ENCODE results near the gene SOBP. TPM values are rescaled to one million over a fixed set of nuclear protein-coding genes. Genes with fewer than 3 reads are reported as not detected.

Gene SOBP
- total RNA-seq, 1 experiment from 2014 or later = 10.1 TPM

GRCh38 chr6:107495196-107495643 lies 5.3 kb downstream of the SOBP start (continued):
- no peak for TF ChIP-seq PREB (CRISPR knock-in tag; IDR thresholded peaks at IDR 0.05; ENCODE audit: borderline replicate concordance)

- ChIA-PET CTCF (no interaction called here), POLR2A (no interaction called here)
- Mint-ChIP-seq H3K27me3 (ENCODE audit: low read depth) (peaks cover under 1% of the 10 kb centered on the region; the same call in 1 of the 2 replicates), H3K4me1 (peaks cover 22% of the 10 kb centered on the region), H3K36me3 (no peaks in the 10 kb centered on the region), H3K27ac (no peak overlapping the region), H3K4me3 (no peak overlapping the region), H3K9me3 (peaks cover 2% of the 10 kb centered on the region; the same call in 1 of the 2 replicates)
- ATAC-seq = no peak
- no peak for TF ChIP-seq NFE2L1 (CRISPR knock-in tag; IDR thresholded peaks at IDR 0.05)
- no peak for TF ChIP-seq FOXK1 (CRISPR knock-in tag; IDR thresholded peaks at IDR 0.05)
- DNase-seq (ENCODE audit: low spot score) = no peak
Measured at GRCh38 chr6:107495971-107496370, 6.1 kb downstream of the SOBP start.

GRCh38 chr6:107496892-107497684 lies 7.2 kb downstream of the SOBP start:
- ATAC-seq = no peak
- CTCF ChIA-PET = no interaction called here
- no peaks in the 10 kb centered on the region for H3K36me3 Mint-ChIP-seq
- no peak for DNase-seq (ENCODE audit: low spot score)
- POLR2A ChIA-PET = no interaction called here
- TF ChIP-seq ZNF232 (CRISPR knock-in tag; IDR thresholded peaks at IDR 0.05) = no peak
- TF ChIP-seq USF1 (CRISPR knock-in tag; IDR thresholded peaks at IDR 0.05) = no peak
- TF ChIP-seq KAT7 (CRISPR knock-in tag; IDR thresholded peaks at IDR 0.05; ENCODE audit: borderline replicate concordance) = no peak
- TF ChIP-seq ELF4 (CRISPR knock-in tag; IDR thresholded peaks at IDR 0.05; ENCODE audit: low read depth) = no peak
- TF ChIP-seq PREB (CRISPR knock-in tag; IDR thresholded peaks at IDR 0.05; ENCODE audit: borderline replicate concordance) = no peak
- no peak for TF ChIP-seq FOXP4 (CRISPR knock-in tag; IDR thresholded peaks at IDR 0.05)
- TF ChIP-seq NFYB (CRISPR knock-in tag; conservative IDR thresholded peaks at IDR 0.05; ENCODE audit: low read depth) = no peak
- TF ChIP-seq GRHL2 (CRISPR knock-in tag; IDR thresholded peaks at IDR 0.05; ENCODE audit: insufficient replicate concordance, severe bottlenecking) = no peak
- TF ChIP-seq ETV6 (CRISPR knock-in tag; IDR thresholded peaks at IDR 0.05) = no peak
- no peak for TF ChIP-seq PRRX2 (CRISPR knock-in tag; IDR thresholded peaks at IDR 0.05)
- no peak for TF ChIP-seq E2F1 (CRISPR knock-in tag; IDR thresholded peaks at IDR 0.05)
- no peak for TF ChIP-seq RORB (CRISPR knock-in tag; IDR thresholded peaks at IDR 0.05)
- no peak for TF ChIP-seq HMGA2 (CRISPR knock-in tag; IDR thresholded peaks at IDR 0.05)
- TF ChIP-seq CREM (CRISPR knock-in tag; IDR thresholded peaks at IDR 0.05) = no peak
- TF ChIP-seq NFE2L1 (CRISPR knock-in tag; IDR thresholded peaks at IDR 0.05) = no peak
- TF ChIP-seq IRF1 (CRISPR knock-in tag; IDR thresholded peaks at IDR 0.05) = no peak
- TF ChIP-seq NFATC4 (CRISPR knock-in tag; IDR thresholded peaks at IDR 0.05) = no peak
- TF ChIP-seq ERG (CRISPR knock-in tag; IDR thresholded peaks at IDR 0.05) = no peak
- TF ChIP-seq SMAD3 (CRISPR knock-in tag; IDR thresholded peaks at IDR 0.05; ENCODE audit: borderline replicate concordance) = no peak
- no peak for TF ChIP-seq ZNF423 (CRISPR knock-in tag; IDR thresholded peaks at IDR 0.05)
- H3K27ac Mint-ChIP-seq = no peak overlapping the region
- H3K27me3 Mint-ChIP-seq (ENCODE audit: low read depth) = no peaks in the 10 kb centered on the region
- H3K4me3 Mint-ChIP-seq = no peak overlapping the region
- H3K9me3 Mint-ChIP-seq = peaks cover 2% of the 10 kb centered on the region; the same call in 1 of the 2 replicates
- H3K4me1 Mint-ChIP-seq = peaks cover 26% of the 10 kb centered on the region

Data from WTC11 (cell line).